Neural cell (in vitro differentiated cells): Measurements from ENCODE around the gene SERGEF. TPM values are rescaled to one million over a fixed set of nuclear protein-coding genes. Genes with fewer than 3 reads are reported as not detected.

Experiments
- H2AFZ ChIP-seq: fragments of 200-600, 300-800 bp; sonication (generic), shearing (Covaris generic); 2 replicates; pipeline ENCODE4 v1.6.0; 2014; ENCODE audit warnings: low read depth, mild to moderate bottlenecking, antibody characterized with exemption, low read length, moderate library complexity
- H3F3A ChIP-seq: fragments of 200-600 bp; shearing (Covaris generic); 2 replicates; pipeline ENCODE4 v1.6.1; 2016; ENCODE audit warnings: mild to moderate bottlenecking, moderate library complexity, mixed read lengths, antibody characterized with exemption, low read length; ENCODE audit not compliant: insufficient read depth, poor library complexity, severe bottlenecking
- H3K27ac ChIP-seq: fragments of 200-600, 300-800 bp; sonication (generic), shearing (Covaris generic); 2 replicates; pipeline ENCODE4 v1.5.1; 2014; ENCODE audit warnings: mild to moderate bottlenecking, low read length, moderate library complexity
- H3K27me3 ChIP-seq: fragments of 300-800, 200-600 bp; sonication (generic), shearing (Covaris generic); 2 replicates; pipeline ENCODE4 v1.6.0; 2014; ENCODE audit warnings: mild to moderate bottlenecking, low read depth, low read length, moderate library complexity; ENCODE audit not compliant: insufficient read depth
- H3K36me3 ChIP-seq: fragments of 300-800, 200-600 bp; sonication (generic), shearing (Covaris generic); 2 replicates; pipeline ENCODE4 v1.5.1; 2014; ENCODE audit warnings: mild to moderate bottlenecking, antibody characterized with exemption, low read length, moderate library complexity; ENCODE audit not compliant: insufficient read depth
- H3K4me2 ChIP-seq: fragments of 300-800, 200-600 bp; sonication (generic), shearing (Covaris generic); 2 replicates; pipeline ENCODE4 v1.6.0; 2014; ENCODE audit warnings: mild to moderate bottlenecking, low read length
- H3K4me3 ChIP-seq: fragments of 300-800, 200-600 bp; sonication (generic), shearing (Covaris generic); 2 replicates; pipeline ENCODE4 v1.5.1; 2014; ENCODE audit warnings: mild to moderate bottlenecking, low read length, moderate library complexity
- H3K79me2 ChIP-seq: fragments of 200-600 bp; shearing (Covaris generic); replicated peaks from 2 replicates; pipeline ENCODE4 v1.6.0; 2014; ENCODE audit warnings: mild to moderate bottlenecking, low read length, moderate library complexity; ENCODE audit not compliant: insufficient read depth
- H3K9ac ChIP-seq: fragments of 300-800, 200-600 bp; sonication (generic), shearing (Covaris generic); 2 replicates; pipeline ENCODE4 v1.6.1; 2016; ENCODE audit warnings: mild to moderate bottlenecking, low read length, mixed read lengths
- H3K9me2 ChIP-seq: fragments of 200-600 bp; shearing (Covaris generic); 2 replicates; pipeline ENCODE4 v1.6.1; 2016; ENCODE audit warnings: mild to moderate bottlenecking, low read length, mixed read lengths; ENCODE audit not compliant: insufficient read depth
- H3K9me3 ChIP-seq: fragments of 200-600, 300-800 bp; sonication (generic), shearing (Covaris generic); 2 replicates; pipeline ENCODE4 v1.6.1; 2016; ENCODE audit warnings: mild to moderate bottlenecking, mixed run types, low read length, moderate library complexity, mixed read lengths
- H4K20me1 ChIP-seq: fragments of 200-600 bp; shearing (Covaris generic); 2 replicates; pipeline ENCODE4 v1.6.1; 2016; ENCODE audit warnings: mild to moderate bottlenecking, mixed run types; ENCODE audit not compliant: insufficient read depth
- CTCF ChIP-seq: fragments of 450-650 bp; IDR thresholded peaks from 2 replicates; pipeline ENCODE4 v1.5.1; 2014; ENCODE audit warnings: antibody characterized with exemption, mild to moderate bottlenecking, moderate library complexity; ENCODE audit not compliant: poor library complexity, severe bottlenecking
- EP300 ChIP-seq: fragments of 450-650 bp; conservative IDR thresholded peaks from 2 replicates; pipeline ENCODE4 v1.6.1; 2014; ENCODE audit warnings: antibody characterized with exemption, mild to moderate bottlenecking, moderate library complexity; ENCODE audit not compliant: poor library complexity, severe bottlenecking
- EZH2 ChIP-seq: fragments of 200-600, 300-800 bp; shearing (Covaris generic), sonication (generic); IDR thresholded peaks from 2 replicates; pipeline ENCODE4 v1.6.1; 2014; ENCODE audit warnings: antibody characterized with exemption, low read length, borderline replicate concordance, mild to moderate bottlenecking; ENCODE audit not compliant: insufficient read depth, poor library complexity, severe bottlenecking
- MXI1 ChIP-seq: fragments of 450-650 bp; conservative IDR thresholded peaks from 2 replicates; pipeline ENCODE4 v1.6.1; 2014; ENCODE audit warnings: antibody characterized with exemption, mild to moderate bottlenecking; ENCODE audit not compliant: poor library complexity, severe bottlenecking
- POLR2AphosphoS5 ChIP-seq: IDR thresholded peaks from 2 replicates; pipeline ENCODE4 v1.6.1; 2012
- RAD21 ChIP-seq: fragments of 450-650 bp; conservative IDR thresholded peaks from 2 replicates; pipeline ENCODE4 v1.6.1; 2014; ENCODE audit warnings: antibody characterized with exemption, mild to moderate bottlenecking, moderate library complexity
- SMC3 ChIP-seq: fragments of 450-650 bp; conservative IDR thresholded peaks from 2 replicates; pipeline ENCODE4 v1.6.1; 2014; ENCODE audit warnings: antibody characterized with exemption, mild to moderate bottlenecking, moderate library complexity; ENCODE audit not compliant: poor library complexity
- TAF1 ChIP-seq: IDR thresholded peaks from 2 replicates; pipeline ENCODE4 v1.6.1; 2012; ENCODE audit warnings: low read depth
- polyA plus RNA-seq: library from polyadenylated mRNA; depleted of rRNA; stranded (reverse); fragments of >200 nt; gene quantifications from 2 replicates; pipeline ENCODE4 v1.2.3, GENCODE V29; 2014
- TF ChIP-seq, protein P1 (sequence below): IDR thresholded peaks from 2 replicates; pipeline ENCODE4 v1.6.1; 2012; ENCODE audit warnings: borderline replicate concordance

Gene SERGEF
- polyA plus RNA-seq, 1 donor from 2014 or later: 49.6 TPM

GRCh38 chr11:17741487-17741886 lies 271.4 kb downstream of the SERGEF start:
- Histone ChIP-seq H3K9me3 (no peaks in the 10 kb centered on the region), H3K79me2 (peaks cover 32% of the 10 kb centered on the region), H4K20me1 (peaks cover 3% of the 10 kb centered on the region), H2AFZ (no peak overlapping the region), H3K4me2 (no peak overlapping the region), H3K9me2 (no peaks in the 10 kb centered on the region), H3K4me3 (no peak overlapping the region), H3K27ac (no peak overlapping the region), H3K36me3 (no peaks in the 10 kb centered on the region), H3F3A (no peaks in the 10 kb centered on the region), H3K27me3 (no peaks in the 10 kb centered on the region), H3K9ac (no peak overlapping the region)
- TF ChIP-seq TAF1 (no peak), EP300 (no peak), SMC3 (no peak), MXI1 (no peak), POLR2AphosphoS5 (no peak), EZH2 (no peak), RAD21 (no peak), CTCF (no peak)
- TF ChIP-seq, protein P1, sequence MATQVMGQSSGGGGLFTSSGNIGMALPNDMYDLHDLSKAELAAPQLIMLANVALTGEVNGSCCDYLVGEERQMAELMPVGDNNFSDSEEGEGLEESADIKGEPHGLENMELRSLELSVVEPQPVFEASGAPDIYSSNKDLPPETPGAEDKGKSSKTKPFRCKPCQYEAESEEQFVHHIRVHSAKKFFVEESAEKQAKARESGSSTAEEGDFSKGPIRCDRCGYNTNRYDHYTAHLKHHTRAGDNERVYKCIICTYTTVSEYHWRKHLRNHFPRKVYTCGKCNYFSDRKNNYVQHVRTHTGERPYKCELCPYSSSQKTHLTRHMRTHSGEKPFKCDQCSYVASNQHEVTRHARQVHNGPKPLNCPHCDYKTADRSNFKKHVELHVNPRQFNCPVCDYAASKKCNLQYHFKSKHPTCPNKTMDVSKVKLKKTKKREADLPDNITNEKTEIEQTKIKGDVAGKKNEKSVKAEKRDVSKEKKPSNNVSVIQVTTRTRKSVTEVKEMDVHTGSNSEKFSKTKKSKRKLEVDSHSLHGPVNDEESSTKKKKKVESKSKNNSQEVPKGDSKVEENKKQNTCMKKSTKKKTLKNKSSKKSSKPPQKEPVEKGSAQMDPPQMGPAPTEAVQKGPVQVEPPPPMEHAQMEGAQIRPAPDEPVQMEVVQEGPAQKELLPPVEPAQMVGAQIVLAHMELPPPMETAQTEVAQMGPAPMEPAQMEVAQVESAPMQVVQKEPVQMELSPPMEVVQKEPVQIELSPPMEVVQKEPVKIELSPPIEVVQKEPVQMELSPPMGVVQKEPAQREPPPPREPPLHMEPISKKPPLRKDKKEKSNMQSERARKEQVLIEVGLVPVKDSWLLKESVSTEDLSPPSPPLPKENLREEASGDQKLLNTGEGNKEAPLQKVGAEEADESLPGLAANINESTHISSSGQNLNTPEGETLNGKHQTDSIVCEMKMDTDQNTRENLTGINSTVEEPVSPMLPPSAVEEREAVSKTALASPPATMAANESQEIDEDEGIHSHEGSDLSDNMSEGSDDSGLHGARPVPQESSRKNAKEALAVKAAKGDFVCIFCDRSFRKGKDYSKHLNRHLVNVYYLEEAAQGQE: no peak

GRCh38 chr11:17740649-17741235 lies 272.1 kb downstream of the SERGEF start:
- Histone ChIP-seq H3K27me3 (no peaks in the 10 kb centered on the region), H3K9me2 (no peaks in the 10 kb centered on the region), H3F3A (no peaks in the 10 kb centered on the region), H3K36me3 (no peaks in the 10 kb centered on the region), H3K79me2 (peaks cover 37% of the 10 kb centered on the region), H3K4me2 (no peak overlapping the region), H2AFZ (no peak overlapping the region), H3K27ac (no peak overlapping the region), H3K9me3 (no peaks in the 10 kb centered on the region), H3K9ac (no peak overlapping the region), H3K4me3 (peak overlapping the region; percentile 99), H4K20me1 (peaks cover 3% of the 10 kb centered on the region)
- TF ChIP-seq TAF1 (no peak), CTCF (no peak), MXI1 (no peak), SMC3 (no peak), POLR2AphosphoS5 (no peak), EP300 (no peak)
- TF ChIP-seq, protein P1: no peak
